Measurements from ENCODE around the gene REG1A.

- no peak for TF ChIP-seq POLR2A (IDR thresholded peaks at IDR 0.05)
- TF ChIP-seq CTCF (IDR thresholded peaks at IDR 0.05): no peak
Observed at GRCh38 chr2:79087785-79088364, 32.4 kb upstream of the REG1A start, which contains the start of gene REG1B.

Data from esophagus squamous epithelium (tissue), 4 donors.